Adipocyte (in vitro differentiated cells): ENCODE results near the gene BIRC6.
"Not testable (repeated sequence)": the region's sequence is repeated elsewhere in the genome, so short reads cannot be mapped to it uniquely, and the experiment has no call there.

Source experiments
- DNase-seq: peaks from one replicate; pipeline ENCODE4 v3.0.0-alpha.2; 2015; ENCODE audit warnings: low read depth
- H3K27me3 ChIP-seq: replicated peaks from 2 replicates; pipeline ENCODE4 v1.7.0; 2013; ENCODE audit warnings: mild to moderate bottlenecking, low read length, moderate library complexity; ENCODE audit not compliant: control insufficient read depth, insufficient read depth
- H3K36me3 ChIP-seq: 2 replicates; pipeline ENCODE4 v1.7.0; 2013; ENCODE audit warnings: low read length, mild to moderate bottlenecking, moderate library complexity; ENCODE audit not compliant: control insufficient read depth, insufficient read depth, severe bottlenecking
- H3K4me1 ChIP-seq: 2 replicates; pipeline ENCODE4 v1.7.0; 2013; ENCODE audit warnings: mild to moderate bottlenecking, low read length, moderate library complexity; ENCODE audit not compliant: control insufficient read depth, insufficient read depth
- H3K4me3 ChIP-seq: 2 replicates; pipeline ENCODE4 v1.7.0; 2013; ENCODE audit warnings: mild to moderate bottlenecking, low read length, moderate library complexity
- H3K9ac ChIP-seq: 2 replicates; pipeline ENCODE4 v1.7.0; 2013; ENCODE audit warnings: mild to moderate bottlenecking, low read length, moderate library complexity
- H3K9me3 ChIP-seq: 2 replicates; pipeline ENCODE4 v1.7.0; 2013; ENCODE audit warnings: mild to moderate bottlenecking, low read length, moderate library complexity; ENCODE audit not compliant: control insufficient read depth

BIRC6 gene, protein sequence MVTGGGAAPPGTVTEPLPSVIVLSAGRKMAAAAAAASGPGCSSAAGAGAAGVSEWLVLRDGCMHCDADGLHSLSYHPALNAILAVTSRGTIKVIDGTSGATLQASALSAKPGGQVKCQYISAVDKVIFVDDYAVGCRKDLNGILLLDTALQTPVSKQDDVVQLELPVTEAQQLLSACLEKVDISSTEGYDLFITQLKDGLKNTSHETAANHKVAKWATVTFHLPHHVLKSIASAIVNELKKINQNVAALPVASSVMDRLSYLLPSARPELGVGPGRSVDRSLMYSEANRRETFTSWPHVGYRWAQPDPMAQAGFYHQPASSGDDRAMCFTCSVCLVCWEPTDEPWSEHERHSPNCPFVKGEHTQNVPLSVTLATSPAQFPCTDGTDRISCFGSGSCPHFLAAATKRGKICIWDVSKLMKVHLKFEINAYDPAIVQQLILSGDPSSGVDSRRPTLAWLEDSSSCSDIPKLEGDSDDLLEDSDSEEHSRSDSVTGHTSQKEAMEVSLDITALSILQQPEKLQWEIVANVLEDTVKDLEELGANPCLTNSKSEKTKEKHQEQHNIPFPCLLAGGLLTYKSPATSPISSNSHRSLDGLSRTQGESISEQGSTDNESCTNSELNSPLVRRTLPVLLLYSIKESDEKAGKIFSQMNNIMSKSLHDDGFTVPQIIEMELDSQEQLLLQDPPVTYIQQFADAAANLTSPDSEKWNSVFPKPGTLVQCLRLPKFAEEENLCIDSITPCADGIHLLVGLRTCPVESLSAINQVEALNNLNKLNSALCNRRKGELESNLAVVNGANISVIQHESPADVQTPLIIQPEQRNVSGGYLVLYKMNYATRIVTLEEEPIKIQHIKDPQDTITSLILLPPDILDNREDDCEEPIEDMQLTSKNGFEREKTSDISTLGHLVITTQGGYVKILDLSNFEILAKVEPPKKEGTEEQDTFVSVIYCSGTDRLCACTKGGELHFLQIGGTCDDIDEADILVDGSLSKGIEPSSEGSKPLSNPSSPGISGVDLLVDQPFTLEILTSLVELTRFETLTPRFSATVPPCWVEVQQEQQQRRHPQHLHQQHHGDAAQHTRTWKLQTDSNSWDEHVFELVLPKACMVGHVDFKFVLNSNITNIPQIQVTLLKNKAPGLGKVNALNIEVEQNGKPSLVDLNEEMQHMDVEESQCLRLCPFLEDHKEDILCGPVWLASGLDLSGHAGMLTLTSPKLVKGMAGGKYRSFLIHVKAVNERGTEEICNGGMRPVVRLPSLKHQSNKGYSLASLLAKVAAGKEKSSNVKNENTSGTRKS (N-terminal part only)

DNA sequence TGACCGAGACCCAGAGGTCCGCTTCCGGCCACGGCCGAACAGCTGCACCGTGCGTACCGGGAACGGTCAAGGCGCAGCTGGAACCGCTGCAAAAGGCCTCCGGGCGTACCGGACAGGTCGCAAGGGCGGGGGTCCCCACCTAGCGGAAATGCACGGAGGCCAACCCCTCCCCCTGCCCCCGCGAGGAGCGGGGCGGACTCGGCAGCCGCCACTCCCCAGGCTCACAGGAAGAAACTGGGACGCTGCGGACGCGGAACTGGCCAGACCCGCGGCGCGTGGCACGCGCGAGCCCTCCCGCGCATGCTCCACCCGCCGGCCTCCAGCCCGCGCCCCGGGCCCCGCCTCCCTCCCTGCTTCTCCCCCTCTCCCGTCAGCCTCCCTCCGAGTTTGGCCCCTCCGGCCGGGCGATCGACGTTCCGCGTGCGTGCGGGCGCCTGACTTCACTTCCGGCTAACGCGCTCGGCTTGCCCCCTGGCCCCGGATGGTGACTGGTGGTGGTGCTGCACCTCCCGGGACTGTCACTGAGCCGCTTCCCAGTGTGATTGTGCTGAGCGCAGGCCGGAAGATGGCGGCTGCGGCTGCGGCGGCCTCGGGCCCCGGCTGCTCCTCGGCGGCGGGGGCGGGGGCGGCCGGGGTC, at the start of gene BIRC6:
TSS of gene BIRC6 (plus strand) at position 343 of the 637 bp plus-strand sequence. CDS start at position 482, 139 bp downstream.
- Histone ChIP-seq H3K27me3 (no peaks in the 10 kb centered on the region), H3K9ac (peak within 1 kb of the TSS; percentile 99), H3K36me3 (peaks cover 5% of the 10 kb centered on the region), H3K9me3 (no peaks in the 10 kb centered on the region), H3K4me1 (peaks cover 31% of the 10 kb centered on the region), H3K4me3 (peak within 1 kb of the TSS; percentile 99)
- DNase-seq, result peak; percentile 99

DNA sequence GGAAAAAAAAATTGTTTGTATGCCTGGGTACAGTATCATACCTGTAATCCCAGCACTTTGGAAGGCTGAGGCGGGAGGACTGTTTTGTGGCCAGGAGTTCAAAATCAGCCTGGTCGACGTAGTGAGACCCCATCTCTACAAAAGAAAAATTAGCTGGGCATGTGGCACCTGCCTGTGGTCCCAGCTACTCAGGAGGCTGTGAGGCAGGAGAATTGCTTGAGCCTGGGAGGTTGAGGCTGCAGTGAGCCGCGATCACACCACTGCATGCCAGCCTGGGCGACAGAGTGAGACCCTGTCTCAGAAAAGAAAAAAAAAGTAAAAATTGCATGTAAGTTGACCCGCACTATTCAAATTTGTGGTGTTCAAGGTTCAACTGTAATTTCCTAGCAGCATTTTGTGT, 46.2 kb upstream of the BIRC6 start:
- Histone ChIP-seq H3K9ac (no peak overlapping the region), H3K36me3 (peaks cover 14% of the 10 kb centered on the region), H3K4me3 (no peak overlapping the region), H3K4me1 (no peaks in the 10 kb centered on the region), H3K27me3 (no peaks in the 10 kb centered on the region), H3K9me3 (no peaks in the 10 kb centered on the region)
- no peak for DNase-seq

DNA sequence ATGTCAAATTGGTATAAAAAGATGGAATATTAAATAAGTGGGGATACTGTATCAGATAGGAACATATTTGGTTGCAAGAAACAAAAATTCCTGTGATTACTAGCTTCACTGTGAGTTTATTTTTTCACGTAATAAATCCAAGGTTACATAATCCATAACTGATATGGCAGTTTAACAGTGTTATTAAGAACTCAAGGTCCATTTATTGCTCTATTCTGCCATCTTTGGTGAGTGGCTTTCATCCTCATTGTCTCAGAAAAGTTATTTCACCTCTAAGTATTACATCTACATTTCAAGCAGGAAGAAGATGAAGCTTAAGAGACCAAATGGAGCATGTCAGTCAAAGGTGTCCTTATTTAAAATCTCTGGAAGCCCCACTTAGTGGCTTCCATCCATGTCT, 41.9 kb upstream of the BIRC6 start:
- Histone ChIP-seq H3K9ac (no peak overlapping the region), H3K9me3 (no peaks in the 10 kb centered on the region), H3K4me3 (no peak overlapping the region), H3K36me3 (no peaks in the 10 kb centered on the region), H3K27me3 (no peaks in the 10 kb centered on the region), H3K4me1 (no peaks in the 10 kb centered on the region)
- DNase-seq, result no peak

DNA sequence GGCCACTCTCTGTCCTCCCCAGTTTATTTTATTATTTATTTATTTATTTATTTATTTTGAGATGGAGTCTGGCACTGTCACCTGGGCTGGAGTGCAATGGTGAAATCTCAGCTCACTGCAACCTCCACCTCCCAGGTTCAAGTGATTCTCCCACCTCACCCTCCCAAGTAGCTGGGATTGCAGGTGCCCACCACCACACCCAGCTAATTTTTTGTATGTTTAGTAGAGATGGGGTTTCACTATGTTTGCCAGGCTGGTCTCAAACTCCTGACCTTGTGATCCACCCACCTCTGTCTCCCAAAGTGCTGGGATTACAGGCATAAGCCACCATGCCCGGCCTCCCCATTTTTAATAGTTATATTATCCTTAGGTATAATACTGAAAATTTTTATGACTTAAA, 28.1 kb upstream of the BIRC6 start:
- not testable (repeated sequence) for H3K27me3 ChIP-seq, H3K36me3 ChIP-seq, H3K9ac ChIP-seq, H3K4me3 ChIP-seq, H3K9me3 ChIP-seq, DNase-seq
- H3K4me1 ChIP-seq, result peaks cover 14% of the 10 kb centered on the region

DNA sequence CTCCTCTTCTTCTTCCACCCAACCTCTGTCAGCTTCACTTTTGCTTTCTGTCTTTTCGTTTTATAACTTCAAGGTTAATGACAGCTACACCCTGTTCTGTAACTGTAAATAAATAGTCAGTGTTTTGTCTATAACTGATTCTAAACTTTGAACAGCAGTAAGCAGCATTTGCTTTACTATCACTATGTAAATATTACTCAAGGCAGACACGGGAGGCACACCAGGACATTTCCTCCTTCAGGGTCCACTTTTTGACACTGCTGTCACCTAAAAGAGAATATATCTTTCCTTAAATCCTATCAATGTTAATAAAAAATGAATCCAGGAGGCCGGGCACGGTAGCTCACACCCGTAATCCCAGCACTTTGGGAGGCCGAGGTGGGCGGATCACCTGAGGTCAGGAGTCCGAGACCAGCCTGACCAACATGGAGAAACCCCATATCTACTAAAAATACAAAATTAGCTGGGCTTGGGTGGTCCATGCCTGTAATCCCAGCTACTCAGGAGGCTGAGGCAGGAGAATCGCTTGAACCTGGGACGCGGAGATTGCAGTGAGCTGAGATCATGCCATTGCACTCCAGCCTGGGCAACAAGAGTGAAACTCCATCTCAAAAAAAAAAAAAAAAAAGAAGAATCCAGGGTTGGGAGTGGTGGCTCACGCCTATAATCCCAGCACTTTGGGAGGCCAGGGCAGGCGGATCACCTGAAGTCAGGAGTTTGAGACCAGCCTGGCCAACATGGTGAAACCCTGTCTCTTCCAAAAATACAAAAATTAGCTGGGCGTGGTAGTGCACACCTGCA, 27.4 kb upstream of the BIRC6 start:
- not testable (repeated sequence) for H3K27me3 ChIP-seq, DNase-seq, H3K36me3 ChIP-seq, H3K9me3 ChIP-seq, H3K9ac ChIP-seq, H3K4me3 ChIP-seq
- peaks cover 14% of the 10 kb centered on the region for H3K4me1 ChIP-seq

DNA sequence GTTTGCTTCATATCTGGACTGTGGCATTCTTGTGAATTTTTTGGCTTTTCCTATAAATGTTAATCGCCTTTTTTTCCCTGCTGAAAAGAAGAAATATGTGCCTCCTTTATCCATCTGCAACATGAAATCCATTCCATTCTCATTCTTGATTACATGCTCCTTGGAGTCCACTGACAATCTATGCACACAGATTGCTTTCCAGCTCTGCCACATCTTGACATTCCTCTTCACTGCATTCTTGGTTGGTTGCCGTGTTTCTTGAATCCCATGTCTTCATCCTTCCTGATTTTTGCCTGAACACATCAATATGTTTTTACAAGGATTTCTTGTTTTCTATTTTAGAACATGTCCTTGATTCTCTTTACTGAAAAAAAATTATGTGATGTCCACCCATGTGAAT, 26.7 kb upstream of the BIRC6 start:
- Histone ChIP-seq H3K9ac (no peak overlapping the region), H3K27me3 (no peaks in the 10 kb centered on the region), H3K4me3 (no peak overlapping the region), H3K36me3 (no peaks in the 10 kb centered on the region), H3K4me1 (peaks cover 14% of the 10 kb centered on the region), H3K9me3 (no peaks in the 10 kb centered on the region)
- DNase-seq, result peak; percentile 49

DNA sequence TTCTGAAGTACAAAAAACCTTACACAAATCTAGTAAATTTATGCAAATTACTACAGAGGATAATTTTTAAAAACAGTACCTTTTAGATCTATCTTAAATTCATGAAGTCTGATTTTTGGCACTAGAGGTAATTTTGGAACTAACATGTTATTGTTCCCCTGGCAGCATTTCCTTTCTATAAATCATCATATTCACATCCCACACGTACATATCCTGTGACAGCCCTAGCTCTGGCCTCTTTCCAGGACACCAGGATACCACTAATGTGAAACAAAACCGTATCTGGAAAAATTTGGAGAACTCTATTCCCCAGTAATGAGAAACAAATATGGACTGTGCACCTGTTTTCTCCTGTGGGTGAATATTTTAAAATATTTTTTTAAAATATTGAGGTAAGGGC, 14.0 kb upstream of the BIRC6 start:
- Histone ChIP-seq H3K4me1 (no peaks in the 10 kb centered on the region), H3K9ac (no peak overlapping the region), H3K4me3 (no peak overlapping the region), H3K36me3 (no peaks in the 10 kb centered on the region), H3K9me3 (no peaks in the 10 kb centered on the region), H3K27me3 (no peaks in the 10 kb centered on the region)
- DNase-seq, result no peak

DNA sequence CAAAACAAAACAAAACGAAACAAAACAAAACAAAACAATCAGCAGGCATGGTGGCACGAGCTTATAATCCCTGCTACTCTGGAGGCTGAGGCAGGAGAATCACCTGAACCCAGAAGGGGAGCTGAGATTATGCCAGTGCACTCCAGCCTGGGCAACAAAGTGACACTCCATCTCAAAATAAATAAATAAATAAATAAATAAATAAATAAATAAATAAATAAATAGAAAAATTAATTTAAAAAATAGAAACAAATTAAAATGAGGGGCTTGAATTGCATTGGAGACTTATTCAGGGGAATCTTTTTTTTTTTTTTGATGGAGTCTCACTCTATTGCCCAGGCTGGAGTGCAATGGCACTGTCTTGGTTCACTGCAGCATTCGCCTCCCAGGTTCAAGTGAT, 6.0 kb upstream of the BIRC6 start:
- H3K27me3 ChIP-seq, H3K36me3 ChIP-seq, H3K4me3 ChIP-seq, H3K9ac ChIP-seq, DNase-seq, H3K9me3 ChIP-seq, H3K4me1 ChIP-seq: not testable (repeated sequence)

DNA sequence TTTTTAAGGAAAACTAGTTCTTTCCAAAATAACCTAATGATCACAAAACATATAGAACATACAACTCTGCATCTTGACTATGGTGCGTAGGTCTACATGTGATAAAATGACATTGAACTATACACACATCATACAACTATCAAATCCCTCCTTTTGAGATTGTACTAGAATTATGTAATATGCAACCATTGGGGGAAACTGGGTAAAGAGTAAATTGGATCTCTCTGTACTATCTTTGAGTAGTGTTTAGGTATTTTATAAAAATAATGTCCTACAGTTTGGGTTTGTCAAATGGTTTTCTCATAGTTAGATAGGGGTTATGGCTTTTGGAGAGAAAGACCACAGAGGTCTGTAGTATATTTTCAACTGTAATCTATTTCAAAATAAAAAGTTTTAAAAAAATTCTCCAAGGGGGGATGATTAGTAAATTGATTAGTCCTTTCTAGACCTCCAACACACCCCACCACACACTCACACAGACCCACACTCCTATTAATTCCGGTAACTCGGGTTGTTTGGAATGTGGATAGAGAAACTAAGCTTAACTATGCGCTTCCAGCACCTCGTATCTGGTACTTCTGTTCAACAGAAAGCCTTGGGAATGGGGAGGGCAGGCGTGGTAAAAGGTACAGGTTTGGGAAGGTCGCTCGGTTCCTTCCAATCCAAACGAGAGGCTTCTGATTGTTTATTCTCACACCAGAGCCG, 695 bp upstream of the BIRC6 start:
- Histone ChIP-seq H3K9me3 (no peaks in the 10 kb centered on the region), H3K4me3 (peak overlapping the region; percentile 99), H3K9ac (peak overlapping the region; percentile 99), H3K36me3 (peaks cover under 1% of the 10 kb centered on the region), H3K4me1 (peaks cover 31% of the 10 kb centered on the region), H3K27me3 (no peaks in the 10 kb centered on the region)
- no peak for DNase-seq
